GM13976 (cell line): ENCODE results near the gene QRFP.

Experiments used
- DNase-seq: peaks from one replicate; pipeline ENCODE4 v3.0.0; 2012; ENCODE audit warnings: low spot score
- in situ Hi-C: fragments of 300-500 bp; cut with MboI; formaldehyde crosslinking; loops from one replicate; pipeline ENCODE4 v1.12.0; 2022; ENCODE audit warnings: low sequenced_read_pairs, mixed read lengths, inconsistent platforms; ENCODE audit not compliant: unreplicated experiment
- TF ChIP-seq, protein P1 (sequence below): IDR thresholded peaks from 2 replicates; pipeline ENCODE4 v1.5.1; 2012; ENCODE audit warnings: borderline replicate concordance, mild to moderate bottlenecking; ENCODE audit not compliant: insufficient read depth; ENCODE audit errors: extremely low read depth, missing control alignments, control extremely low read depth

Gene QRFP

DNA sequence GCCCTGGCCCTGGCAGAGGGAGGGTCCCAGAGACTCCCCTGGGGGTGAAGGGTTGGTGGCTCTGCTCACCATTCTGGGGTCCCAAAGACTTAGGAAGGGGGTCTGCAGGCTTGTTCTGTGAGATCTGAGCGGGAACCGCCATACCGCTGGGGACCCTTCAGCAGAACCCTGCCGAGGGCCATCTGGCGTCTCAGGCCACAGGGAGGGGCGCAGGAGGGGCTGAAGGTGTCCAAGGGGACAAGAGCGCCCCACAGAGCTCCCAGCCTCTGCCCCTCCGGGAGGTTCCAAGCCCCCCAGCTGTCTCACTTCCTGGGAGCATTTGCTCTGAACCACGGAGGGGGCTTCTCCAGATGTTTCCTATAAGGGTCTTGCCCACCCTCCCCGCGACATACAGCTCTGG is 37.6 kb upstream of the QRFP start:
- TF ChIP-seq, protein P1, sequence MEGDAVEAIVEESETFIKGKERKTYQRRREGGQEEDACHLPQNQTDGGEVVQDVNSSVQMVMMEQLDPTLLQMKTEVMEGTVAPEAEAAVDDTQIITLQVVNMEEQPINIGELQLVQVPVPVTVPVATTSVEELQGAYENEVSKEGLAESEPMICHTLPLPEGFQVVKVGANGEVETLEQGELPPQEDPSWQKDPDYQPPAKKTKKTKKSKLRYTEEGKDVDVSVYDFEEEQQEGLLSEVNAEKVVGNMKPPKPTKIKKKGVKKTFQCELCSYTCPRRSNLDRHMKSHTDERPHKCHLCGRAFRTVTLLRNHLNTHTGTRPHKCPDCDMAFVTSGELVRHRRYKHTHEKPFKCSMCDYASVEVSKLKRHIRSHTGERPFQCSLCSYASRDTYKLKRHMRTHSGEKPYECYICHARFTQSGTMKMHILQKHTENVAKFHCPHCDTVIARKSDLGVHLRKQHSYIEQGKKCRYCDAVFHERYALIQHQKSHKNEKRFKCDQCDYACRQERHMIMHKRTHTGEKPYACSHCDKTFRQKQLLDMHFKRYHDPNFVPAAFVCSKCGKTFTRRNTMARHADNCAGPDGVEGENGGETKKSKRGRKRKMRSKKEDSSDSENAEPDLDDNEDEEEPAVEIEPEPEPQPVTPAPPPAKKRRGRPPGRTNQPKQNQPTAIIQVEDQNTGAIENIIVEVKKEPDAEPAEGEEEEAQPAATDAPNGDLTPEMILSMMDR = no peak
- DNase-seq = no peak
- in situ Hi-C loops = loop anchor here (10.0 kb wide), 1 partner anchor 59 kb away; no protein-coding TSS in a partner anchor

DNA sequence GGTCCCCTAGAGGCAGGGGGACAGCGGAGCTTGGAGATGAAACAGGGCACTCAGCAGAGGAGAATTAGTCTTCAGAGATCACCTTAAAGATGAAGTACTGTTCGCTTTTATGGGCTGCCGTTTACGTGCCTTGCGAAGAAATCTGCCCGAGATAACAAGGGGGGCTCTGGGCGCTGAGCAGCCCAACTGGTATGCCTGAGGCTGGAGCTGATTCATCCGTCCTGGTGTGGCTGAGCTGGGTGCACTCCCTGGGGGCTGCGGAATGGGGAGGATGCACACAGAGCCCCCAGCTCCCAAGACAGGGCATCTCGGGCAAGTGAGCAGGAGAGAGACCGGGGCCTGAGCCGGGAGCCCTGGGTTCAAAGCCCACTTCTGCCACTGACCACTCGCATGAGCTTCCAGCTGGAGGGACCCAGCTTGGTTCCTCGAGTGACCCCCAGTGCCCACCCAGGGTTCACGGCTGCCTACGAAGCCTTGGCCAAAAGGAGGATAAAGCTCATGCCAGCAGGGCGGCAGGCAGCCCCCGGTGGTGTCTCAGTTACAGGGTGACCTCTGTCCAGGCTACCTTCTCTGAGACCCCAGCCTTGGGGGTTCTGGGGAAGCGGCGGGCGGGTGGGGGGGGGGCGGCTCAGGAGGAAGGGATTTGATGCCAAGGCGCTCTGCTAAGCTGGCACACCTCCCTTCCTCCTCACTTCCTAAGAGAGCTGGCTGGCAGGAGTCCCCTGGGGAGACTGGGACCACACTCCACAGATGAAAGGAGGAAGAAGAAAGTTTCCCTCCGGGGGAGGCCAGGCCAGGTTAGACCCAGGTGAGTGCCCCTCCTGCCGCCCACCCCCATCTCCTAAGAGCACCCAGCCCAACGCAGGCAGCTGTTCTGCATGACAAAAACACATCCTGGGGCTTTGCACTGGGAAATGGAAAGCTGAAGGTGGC is 36.8 kb upstream of the QRFP start:
- TF ChIP-seq, protein P1 = no peak
- DNase-seq = no peak
- in situ Hi-C loops = loop anchor here (10.0 kb wide), 1 partner anchor 59 kb away; no protein-coding TSS in a partner anchor

DNA sequence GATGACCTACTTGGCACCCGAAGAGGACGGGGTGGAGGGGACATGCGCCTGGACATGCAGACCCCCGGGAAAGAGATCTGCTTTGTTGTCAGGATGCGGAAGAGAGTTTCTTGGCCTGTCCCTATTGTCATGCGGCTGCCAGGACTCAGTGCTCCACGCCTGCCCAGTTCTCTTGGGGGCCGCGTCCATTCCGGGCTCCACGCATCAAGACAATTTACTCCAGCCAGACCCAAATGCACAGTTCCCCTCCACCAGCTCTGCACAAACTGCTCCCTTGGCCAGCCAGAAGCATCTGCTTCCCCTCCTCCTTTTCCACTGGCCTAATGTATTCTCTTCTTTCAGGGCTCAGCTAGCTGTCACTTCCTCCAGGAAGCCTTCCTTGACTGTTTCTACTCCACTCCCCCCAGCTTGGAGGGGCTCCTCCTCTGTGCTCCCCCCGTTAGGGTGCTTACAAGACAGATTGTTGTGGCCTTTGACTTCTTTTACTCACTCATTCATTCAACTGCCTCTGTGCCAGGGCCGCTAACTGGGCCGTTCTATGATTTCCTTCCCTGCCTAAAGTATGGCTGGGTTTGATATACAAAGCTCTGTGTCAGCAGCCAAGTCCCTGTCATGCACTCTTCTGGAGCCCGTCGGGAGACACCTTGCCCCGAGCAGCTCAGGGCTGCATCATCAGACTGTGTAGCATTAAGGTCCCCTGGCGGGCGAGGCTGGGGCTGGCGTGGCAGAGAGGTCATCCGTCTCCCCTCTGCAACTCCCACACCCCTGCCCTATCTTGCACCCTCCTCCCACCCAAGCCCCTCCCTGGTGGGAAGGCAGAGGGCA is 35.9 kb upstream of the QRFP start:
- TF ChIP-seq, protein P1 = no peak
- in situ Hi-C loops = loop anchor here (10.0 kb wide), 1 partner anchor 58 kb away; no protein-coding TSS in a partner anchor
- no peak for DNase-seq

DNA sequence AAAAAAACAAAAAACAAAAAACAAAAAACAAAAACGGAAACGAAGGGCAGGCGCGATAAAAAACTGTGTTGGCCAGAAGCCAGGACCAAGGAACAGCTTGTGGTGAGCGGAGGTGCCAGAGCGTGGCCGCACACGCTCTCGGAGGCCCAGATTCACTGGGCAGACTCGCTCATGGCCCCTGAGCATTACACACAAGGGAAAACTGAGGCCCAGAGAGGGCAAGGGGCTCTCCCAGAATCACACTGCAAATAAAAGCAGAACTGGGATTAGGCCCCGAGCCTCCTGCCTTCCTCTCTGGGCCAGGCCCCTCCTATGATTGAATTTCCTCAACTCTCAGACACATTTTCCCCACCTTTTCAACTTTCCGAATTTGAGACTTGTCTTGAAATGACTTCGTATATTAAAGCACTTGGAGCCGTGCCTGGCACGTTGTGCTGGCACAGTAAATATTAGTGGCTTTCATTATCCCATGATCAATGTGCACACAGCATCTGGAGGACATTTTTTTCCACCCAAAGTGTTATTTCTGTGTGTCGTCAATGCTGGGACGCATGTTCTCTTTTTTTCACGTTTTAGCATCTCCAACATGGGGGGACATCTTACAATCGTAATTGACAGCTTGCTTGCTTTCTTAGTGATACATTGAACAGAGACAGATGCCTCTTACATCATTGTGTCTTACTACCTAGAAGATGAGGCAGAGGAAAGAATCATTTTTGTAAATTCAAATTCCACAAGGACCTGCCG is 35.1 kb upstream of the QRFP start:
- in situ Hi-C loops = loop anchor here (10.0 kb wide), 1 partner anchor 57 kb away; no protein-coding TSS in a partner anchor
- peak; percentile 70 for DNase-seq
- TF ChIP-seq, protein P1 = no peak

DNA sequence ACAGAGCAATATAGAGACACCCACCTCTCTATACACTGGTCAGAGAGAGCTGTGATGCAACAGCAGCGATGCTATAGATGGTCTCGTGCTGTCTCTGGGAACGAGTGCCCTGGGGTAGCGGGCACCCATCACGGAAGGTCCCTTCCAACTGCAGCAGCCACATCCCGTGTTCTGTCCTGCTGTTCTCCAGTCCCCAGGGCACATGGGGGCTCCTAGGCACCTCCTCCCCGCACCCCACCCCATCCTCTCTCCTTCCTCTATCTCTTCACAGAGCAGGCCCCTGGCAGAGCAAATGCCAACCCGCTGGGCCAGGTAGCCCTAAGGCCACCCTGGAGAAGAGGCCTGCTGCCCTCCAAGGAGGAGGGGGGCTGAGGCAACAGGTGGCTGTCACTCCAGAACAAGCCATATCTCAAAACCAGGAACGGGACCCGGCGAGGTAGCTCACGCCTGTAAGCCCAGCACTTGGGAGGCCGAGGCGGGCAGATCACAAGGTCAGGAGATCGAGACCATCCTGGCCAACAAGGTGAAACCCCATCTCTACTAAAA is 34.3 kb upstream of the QRFP start:
- in situ Hi-C loops = loop anchor here (10.0 kb wide), 1 partner anchor 56 kb away; no protein-coding TSS in a partner anchor
- TF ChIP-seq, protein P1 = no peak
- DNase-seq = no peak
